Panc1 (cell line): ENCODE results near the gene ASTN2.

Experiments used
- REST ChIP-seq, 2 experiments: IDR thresholded peaks; 2 replicates each; pipeline ENCODE4 v1.6.1; 2011 to 2012; ENCODE audit warnings: low read depth in 2 of 2, control low read depth in 1 of 2, low read length in 1 of 2, mild to moderate bottlenecking in 1 of 2, moderate library complexity in 1 of 2; ENCODE audit not compliant: insufficient read depth in 1 of 2
- TCF7L2 ChIP-seq: IDR thresholded peaks from 2 replicates; pipeline ENCODE4 v1.6.1; 2011; ENCODE audit warnings: mild to moderate bottlenecking, low read depth, low read length, inconsistent platforms
- TF ChIP-seq, protein P1 (sequence below): fragments of 450-650 bp; IDR thresholded peaks from 2 replicates; pipeline ENCODE4 v1.5.1; 2017; ENCODE audit warnings: mild to moderate bottlenecking

- TF ChIP-seq, protein P1, sequence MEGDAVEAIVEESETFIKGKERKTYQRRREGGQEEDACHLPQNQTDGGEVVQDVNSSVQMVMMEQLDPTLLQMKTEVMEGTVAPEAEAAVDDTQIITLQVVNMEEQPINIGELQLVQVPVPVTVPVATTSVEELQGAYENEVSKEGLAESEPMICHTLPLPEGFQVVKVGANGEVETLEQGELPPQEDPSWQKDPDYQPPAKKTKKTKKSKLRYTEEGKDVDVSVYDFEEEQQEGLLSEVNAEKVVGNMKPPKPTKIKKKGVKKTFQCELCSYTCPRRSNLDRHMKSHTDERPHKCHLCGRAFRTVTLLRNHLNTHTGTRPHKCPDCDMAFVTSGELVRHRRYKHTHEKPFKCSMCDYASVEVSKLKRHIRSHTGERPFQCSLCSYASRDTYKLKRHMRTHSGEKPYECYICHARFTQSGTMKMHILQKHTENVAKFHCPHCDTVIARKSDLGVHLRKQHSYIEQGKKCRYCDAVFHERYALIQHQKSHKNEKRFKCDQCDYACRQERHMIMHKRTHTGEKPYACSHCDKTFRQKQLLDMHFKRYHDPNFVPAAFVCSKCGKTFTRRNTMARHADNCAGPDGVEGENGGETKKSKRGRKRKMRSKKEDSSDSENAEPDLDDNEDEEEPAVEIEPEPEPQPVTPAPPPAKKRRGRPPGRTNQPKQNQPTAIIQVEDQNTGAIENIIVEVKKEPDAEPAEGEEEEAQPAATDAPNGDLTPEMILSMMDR: no peak
- TF ChIP-seq REST (IDR thresholded peaks at IDR 0.05; ENCODE audit: insufficient read depth in 1 of 2, low read depth in 2 of 2, low read length in 1 of 2): no peak
- no peak for TF ChIP-seq TCF7L2
Observed at GRCh38 chr9:116905171-116905588, 509.7 kb downstream of the ASTN2 start.
